Heart right ventricle (tissue), 16 donors: ENCODE measurements around the gene TDRD3. TPM values are rescaled to one million over a fixed set of nuclear protein-coding genes. Genes with fewer than 3 reads are reported as not detected.

ENCODE experiments used
- ATAC-seq, 8 donors: fragments of 200-7000 bp; cut with Tn5 transposase; one replicate each; pipeline ENCODE4 v1.9.1; 2020; ENCODE audit warnings: mild to moderate bottlenecking in 8 of 8, moderate library complexity in 8 of 8, moderate number of reproducible peaks in 1 of 8
- DNase-seq, 2 donors: peaks; one replicate each; pipeline ENCODE4 v3.0.0-alpha.2; 2020
- H3K27ac ChIP-seq, 10 donors: fragments of 200-600 bp; sonication (generic) in 2 of 10; one replicate each; pipeline versions ENCODE4 v1.5.0 to v1.8.0; 2020 to 2022; ENCODE audit warnings: mild to moderate bottlenecking in 3 of 10
- H3K27me3 ChIP-seq, 7 donors: fragments of 200-600 bp; one replicate each; pipeline ENCODE4 v1.8.0; 2021 to 2022; ENCODE audit warnings: mild to moderate bottlenecking in 2 of 7
- H3K36me3 ChIP-seq, 9 donors: fragments of 200-600 bp; sonication (generic) in 1 of 9; one replicate each; pipeline versions ENCODE4 v1.5.0 to v1.8.0; 2020 to 2022; ENCODE audit warnings: mild to moderate bottlenecking in 2 of 9
- H3K4me1 ChIP-seq, 9 donors: fragments of 200-600 bp; sonication (generic) in 1 of 9; one replicate each; pipeline versions ENCODE4 v1.5.0 to v1.8.0; 2020 to 2022; ENCODE audit warnings: mild to moderate bottlenecking in 4 of 9
- H3K4me3 ChIP-seq, 10 donors: fragments of 200-600 bp; sonication (generic) in 2 of 10; one replicate each; pipeline versions ENCODE4 v1.5.0 to v1.8.0; 2020 to 2022; ENCODE audit warnings: mild to moderate bottlenecking in 7 of 10, moderate library complexity in 2 of 10
- H3K9me3 ChIP-seq, 11 donors: fragments of 200-600 bp in 10 of 11; sonication (generic) in 2 of 11; one replicate each; pipeline versions ENCODE4 v1.5.0 to v1.8.0; 2013 to 2022; ENCODE audit warnings: mild to moderate bottlenecking in 2 of 11, control low read depth in 1 of 11, moderate library complexity in 1 of 11
- WGBS, 2 donors: extraction: QIAGEN DNeasy Blood & Tissue Kit; methylation state at CpG; one replicate each; pipeline ENCODE4 v1.1.7; 2013; ENCODE audit warnings: inconsistent platforms in 1 of 2; 5-methylcytosine and 5-hydroxymethylcytosine counted together
- intact Hi-C, 10 donors: fragments of 100-400 bp; cut with DNase I; formaldehyde crosslinking; loops; one replicate each; pipeline versions ENCODE4 v1.11.1 to v1.14.2; 2022
- polyA plus RNA-seq, 2 donors: library from polyadenylated mRNA; stranded (reverse); fragments of 200-250 nt; gene quantifications; one replicate each; pipeline ENCODE4 v1.2.3, GENCODE V29; 2013
- total RNA-seq, 10 donors: library from RNA; stranded (reverse); fragmentation: NEBNext Ultra II Directional in 3 of 10; extraction: Animal tissue kit (Norgen Biotek cat#: 25700) in 3 of 10; gene quantifications; one replicate each; pipeline versions ENCODE4 v1.2.1 to v1.2.4, GENCODE V29; 2021 to 2023
- TF ChIP-seq, protein P1 (sequence below), 9 donors: fragments of 200-600 bp; sonication (generic) in 2 of 9; IDR thresholded peaks; one replicate each; pipeline versions ENCODE4 v1.5.0 to v1.8.0; 2021 to 2022; ENCODE audit warnings: antibody characterized with exemption in 9 of 9, mild to moderate bottlenecking in 5 of 9, moderate library complexity in 1 of 9
- donor health status: Arrhythmogenic right ventricular cardiomyopathy.
- donor health status: ischemic (EF 13 %, LVEDD 7.1; RV severe dilation, severe dysfunction).
- donor health status: healthy with polysubstance abuse.
- donor health status: DM: no; HTN: yes; CAD: no.
- donor health status: DM: no; HTN: no; CAD: no.
- donor health status: ischemic (EF 25% LVEDD 6.9; RV normal size, moderate dysfunction).
- donor health status: ischemic (EF 25% LVEDD 5.7; RV mildly dilated, moderate dysfunction).
- donor health status: healthy.
- donor health status: DM: yes; HTN: yes; CAD: no.
- donor health status: Ischemic cardiomyopathy.
- donor health status: ischemic (EF 35%, LVEDD 5.7; RV mildly dilated, moderate dysfunction).
- donor health status: nonischemic (EF 11% LVEDD 7.7; RV severe dilation, severe dysfunction).
- donor health status: DM: yes; HTN: yes; CAD: no.
- donor health status: PGD.
- donor health status: ischemic (EF 29% LVEDD 5.4; RV normal size, mild dysfunction).
- donor health status: nonischemic (EF 23%, LVEDD 6.1; RV moderate dilation, normal function).

TDRD3 gene
- total and polyA plus RNA-seq, 12 donors: 9.8 to 60.7 (median 47.2) TPM

DNA sequence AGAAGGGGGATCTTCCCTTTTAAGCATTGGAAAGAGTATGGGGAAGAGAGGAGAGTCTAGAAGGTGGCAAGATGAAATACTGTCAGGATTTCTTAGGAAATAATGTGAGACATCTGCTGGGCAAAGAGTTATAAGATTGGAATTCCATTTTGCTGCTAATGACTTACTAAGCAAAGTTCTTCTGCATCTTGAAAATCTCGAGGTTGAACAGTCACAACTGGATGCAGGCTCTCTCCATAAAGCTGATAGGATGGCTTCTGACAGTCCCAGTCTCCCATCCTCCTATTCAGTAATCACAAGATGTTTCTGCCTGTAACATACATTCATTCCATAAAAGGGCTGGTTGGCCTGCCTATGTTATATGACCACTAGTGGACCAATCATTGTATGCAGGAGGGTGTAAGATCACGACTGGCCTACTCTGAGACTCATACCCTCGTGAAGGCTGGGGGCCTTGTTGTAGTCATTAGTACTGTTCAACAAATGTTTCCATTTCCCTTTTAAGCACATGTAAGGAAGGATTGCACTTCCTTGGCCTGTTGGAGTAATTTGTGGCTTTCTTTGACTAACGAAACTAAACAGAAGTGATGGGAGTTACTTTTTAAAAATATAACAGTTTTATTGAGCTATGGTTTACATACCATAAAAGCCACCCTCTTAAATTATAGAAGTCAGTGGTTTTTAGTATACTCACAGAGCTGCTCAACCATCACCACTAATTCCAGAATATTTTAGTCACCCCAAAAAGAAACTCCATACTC lies 45.0 kb upstream of the TDRD3 start:
- Histone ChIP-seq H3K4me3 (no peak overlapping the region), H3K36me3 (no peaks in the 10 kb centered on the region), H3K4me1 (no peaks in the 10 kb centered on the region), H3K9me3 (peaks cover 0 to 12% (median 0%) of the 10 kb centered on the region in 11 donors), H3K27ac (no peak overlapping the region), H3K27me3 (peaks cover 0 to 9% (median 0%) of the 10 kb centered on the region in 7 donors)
- DNase-seq: no peak
- TF ChIP-seq, protein P1, sequence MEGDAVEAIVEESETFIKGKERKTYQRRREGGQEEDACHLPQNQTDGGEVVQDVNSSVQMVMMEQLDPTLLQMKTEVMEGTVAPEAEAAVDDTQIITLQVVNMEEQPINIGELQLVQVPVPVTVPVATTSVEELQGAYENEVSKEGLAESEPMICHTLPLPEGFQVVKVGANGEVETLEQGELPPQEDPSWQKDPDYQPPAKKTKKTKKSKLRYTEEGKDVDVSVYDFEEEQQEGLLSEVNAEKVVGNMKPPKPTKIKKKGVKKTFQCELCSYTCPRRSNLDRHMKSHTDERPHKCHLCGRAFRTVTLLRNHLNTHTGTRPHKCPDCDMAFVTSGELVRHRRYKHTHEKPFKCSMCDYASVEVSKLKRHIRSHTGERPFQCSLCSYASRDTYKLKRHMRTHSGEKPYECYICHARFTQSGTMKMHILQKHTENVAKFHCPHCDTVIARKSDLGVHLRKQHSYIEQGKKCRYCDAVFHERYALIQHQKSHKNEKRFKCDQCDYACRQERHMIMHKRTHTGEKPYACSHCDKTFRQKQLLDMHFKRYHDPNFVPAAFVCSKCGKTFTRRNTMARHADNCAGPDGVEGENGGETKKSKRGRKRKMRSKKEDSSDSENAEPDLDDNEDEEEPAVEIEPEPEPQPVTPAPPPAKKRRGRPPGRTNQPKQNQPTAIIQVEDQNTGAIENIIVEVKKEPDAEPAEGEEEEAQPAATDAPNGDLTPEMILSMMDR (IDR thresholded peaks at IDR 0.05): no peak
- intact Hi-C loops: no loop called here
- 68 to 72% methylated on average over 4 of the region's 4 CpGs for WGBS, 2 donors
- no peak for ATAC-seq

DNA sequence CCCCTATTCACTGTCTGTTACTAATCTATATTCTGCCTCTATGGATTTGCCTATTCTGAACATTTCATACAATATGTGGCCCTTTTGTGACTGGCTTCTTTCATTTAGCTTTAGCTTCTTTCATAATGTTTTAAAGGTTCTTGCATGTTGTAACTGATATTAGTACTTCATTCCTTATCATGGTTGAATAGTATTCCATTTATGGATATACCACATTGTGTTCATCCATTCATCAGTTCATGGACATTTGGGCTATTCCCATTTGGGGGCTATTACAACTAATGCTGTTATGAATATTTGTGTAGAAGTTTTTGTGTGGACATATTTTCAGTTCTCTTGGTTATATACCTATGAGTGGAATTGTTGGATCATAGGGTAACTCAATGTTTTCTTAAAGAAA lies 44.4 kb upstream of the TDRD3 start:
- H3K4me3 ChIP-seq: no peak overlapping the region
- H3K4me1 ChIP-seq: no peaks in the 10 kb centered on the region
- ATAC-seq (no peak), DNase-seq (no peak)
- TF ChIP-seq, protein P1 (IDR thresholded peaks at IDR 0.05): no peak
- H3K27ac ChIP-seq: no peak overlapping the region
- intact Hi-C loops: no loop called here
- peaks cover 0 to 12% (median 0%) of the 10 kb centered on the region in 11 donors for H3K9me3 ChIP-seq
- peaks cover 0 to 9% (median 0%) of the 10 kb centered on the region in 7 donors for H3K27me3 ChIP-seq
- H3K36me3 ChIP-seq: no peaks in the 10 kb centered on the region

DNA sequence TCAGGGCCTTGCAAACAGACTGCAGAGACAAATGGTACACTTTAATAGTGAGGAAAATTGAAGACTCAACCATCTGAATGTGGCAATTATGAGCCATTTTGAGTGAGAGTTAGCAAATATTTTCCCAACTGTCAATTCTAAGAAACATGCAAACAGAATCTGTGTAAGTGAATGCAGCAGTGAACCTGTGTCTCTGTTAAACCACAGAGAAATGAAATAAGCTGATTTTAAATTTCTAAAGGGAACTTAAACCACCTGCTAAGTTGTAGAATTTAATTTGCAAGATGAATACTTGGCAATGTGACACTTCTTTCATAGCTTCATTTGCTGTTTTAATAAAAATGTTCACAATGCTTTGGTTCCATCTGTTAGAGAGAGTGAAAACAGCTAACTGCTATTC lies 42.0 kb upstream of the TDRD3 start:
- DNase-seq: no peak
- Histone ChIP-seq H3K9me3 (peaks cover 0 to 12% (median 0%) of the 10 kb centered on the region in 11 donors), H3K36me3 (no peaks in the 10 kb centered on the region), H3K4me3 (no peak overlapping the region), H3K27me3 (no peaks in the 10 kb centered on the region), H3K4me1 (no peaks in the 10 kb centered on the region), H3K27ac (no peak overlapping the region)
- intact Hi-C loops: no loop called here
- ATAC-seq: no peak
- TF ChIP-seq, protein P1 (IDR thresholded peaks at IDR 0.05): no peak

DNA sequence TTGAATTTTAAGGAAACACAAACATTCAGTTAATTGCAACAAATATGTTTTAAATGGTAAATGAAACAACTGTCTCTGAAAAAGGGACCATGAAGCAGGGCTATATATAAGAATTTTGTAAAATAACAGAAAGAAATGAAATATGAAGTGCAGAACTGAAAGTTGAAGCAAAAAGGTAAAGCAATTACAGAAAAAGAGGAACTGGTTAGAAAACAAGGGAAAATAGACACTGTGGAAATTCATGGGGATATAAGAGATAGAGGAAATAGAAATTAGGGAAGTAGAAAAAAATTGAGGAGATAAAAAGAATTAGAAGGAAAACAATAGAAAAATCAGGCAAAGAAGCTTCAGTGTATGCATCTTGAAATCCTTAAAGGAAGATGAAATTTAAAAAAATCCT lies 40.0 kb upstream of the TDRD3 start:
- H3K9me3 ChIP-seq: peaks cover 0 to 12% (median 0%) of the 10 kb centered on the region in 11 donors
- ATAC-seq (no peak), DNase-seq (no peak)
- no peak overlapping the region for H3K27ac ChIP-seq
- H3K27me3 ChIP-seq: no peaks in the 10 kb centered on the region
- H3K4me1 ChIP-seq: no peaks in the 10 kb centered on the region
- intact Hi-C loops: no loop called here
- H3K36me3 ChIP-seq: no peaks in the 10 kb centered on the region
- no peak overlapping the region for H3K4me3 ChIP-seq
- TF ChIP-seq, protein P1 (IDR thresholded peaks at IDR 0.05): no peak
